Activated CD4-positive, alpha-beta T cell treated with anti-CD3 and anti-CD28 coated beads, Interleukin-2, amount 10 ng/mL, durations not matched to agents 24 days and 14 days (primary cell): Measurements from ENCODE around the gene ZNF441. TPM values are rescaled to one million over a fixed set of nuclear protein-coding genes. Genes with fewer than 3 reads are reported as not detected.

ENCODE experiments used
- DNase-seq: peaks from one replicate; pipeline ENCODE4 v3.0.0; 2022
- H3K27ac Mint-ChIP-seq: one replicate; pipeline ENCODE4 v1.8.0; 2022; ENCODE audit warnings: mild to moderate bottlenecking, mixed read lengths
- H3K27me3 Mint-ChIP-seq: one replicate; pipeline ENCODE4 v1.8.0; 2022; ENCODE audit warnings: mixed read lengths
- H3K36me3 Mint-ChIP-seq: one replicate; pipeline ENCODE4 v1.8.0; 2022; ENCODE audit warnings: low read depth, mild to moderate bottlenecking, mixed read lengths
- H3K4me1 Mint-ChIP-seq: one replicate; pipeline ENCODE4 v1.8.0; 2021; ENCODE audit warnings: mixed read lengths
- H3K4me3 Mint-ChIP-seq: one replicate; pipeline ENCODE4 v1.8.0; 2022; ENCODE audit warnings: mild to moderate bottlenecking, moderate library complexity, mixed read lengths
- H3K9me3 Mint-ChIP-seq: one replicate; pipeline ENCODE4 v1.8.0; 2021; ENCODE audit warnings: mixed read lengths
- intact Hi-C: fragments of 100-400 bp; cut with micrococcal nuclease; formaldehyde crosslinking; loops from one replicate; pipeline ENCODE4 v1.15.1; 2023
- total RNA-seq: library from RNA; stranded (reverse); gene quantifications from 2 replicates; pipeline ENCODE4 v1.2.3, GENCODE V29; 2022

Gene ZNF441
- 3.1 and 4.0 TPM in 2 replicates for total RNA-seq

- peak within 1 kb of the TSS; percentile 97 for H3K4me3 Mint-ChIP-seq
- intact Hi-C loops, result loop anchor here (1.0 to 5.0 kb wide), 2 partner anchors 28 to 45 kb away; partner anchors contain the start of gene ZNF440
Measured at GRCh38 chr19:11766597-11767591, at the start of gene ZNF441. Gene ZNF441, plus strand, starts transcription at chr19:11767000. Its CDS starts 194 bp downstream, at chr19:11767194.

GRCh38 chr19:11721681-11722080 is 45.1 kb upstream of the ZNF441 start:
- intact Hi-C loops, result no loop called here
- peaks cover 27% of the 10 kb centered on the region for H3K9me3 Mint-ChIP-seq
- no peaks in the 10 kb centered on the region for H3K4me1 Mint-ChIP-seq
- H3K4me3 Mint-ChIP-seq, result no peak overlapping the region
- no peak overlapping the region for H3K27ac Mint-ChIP-seq
- peaks cover 55% of the 10 kb centered on the region for H3K36me3 Mint-ChIP-seq
- no peak for DNase-seq
- H3K27me3 Mint-ChIP-seq, result no peaks in the 10 kb centered on the region

More at GRCh38 chr19:11766597-11767591, at the start of gene ZNF441:
- Mint-ChIP-seq H3K27ac (peak within 1 kb of the TSS; percentile 96), H3K4me1 (peaks cover 15% of the 10 kb centered on the region), H3K36me3 (peaks cover 27% of the 10 kb centered on the region), H3K27me3 (no peaks in the 10 kb centered on the region), H3K9me3 (peaks cover 44% of the 10 kb centered on the region)
- DNase-seq, result peak; percentile 97

DNA sequence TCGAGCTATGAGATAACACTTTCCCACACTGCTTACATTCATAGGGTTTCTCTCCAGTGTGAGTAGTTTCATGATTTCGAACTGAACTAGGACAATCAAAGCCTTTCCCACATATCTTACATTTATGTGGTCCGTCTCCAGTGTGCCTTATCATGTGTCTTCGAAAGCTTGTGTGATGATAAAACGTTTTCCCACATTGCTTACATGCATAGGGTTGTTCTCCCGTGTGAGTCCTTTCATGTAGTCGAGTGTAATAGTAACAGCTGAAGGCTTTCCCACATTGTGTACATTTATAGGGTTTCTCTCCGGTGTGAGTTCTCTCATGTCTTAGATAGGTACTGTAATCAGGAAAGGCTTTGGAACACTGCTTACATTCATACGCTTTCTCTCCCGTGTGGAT is 44.4 kb upstream of the ZNF441 start:
- Mint-ChIP-seq H3K36me3 (peaks cover 57% of the 10 kb centered on the region), H3K27ac (no peak overlapping the region), H3K27me3 (no peaks in the 10 kb centered on the region), H3K4me3 (no peak overlapping the region), H3K4me1 (no peaks in the 10 kb centered on the region), H3K9me3 (peaks cover 27% of the 10 kb centered on the region)
- DNase-seq, result no peak
- intact Hi-C loops, result no loop called here

DNA sequence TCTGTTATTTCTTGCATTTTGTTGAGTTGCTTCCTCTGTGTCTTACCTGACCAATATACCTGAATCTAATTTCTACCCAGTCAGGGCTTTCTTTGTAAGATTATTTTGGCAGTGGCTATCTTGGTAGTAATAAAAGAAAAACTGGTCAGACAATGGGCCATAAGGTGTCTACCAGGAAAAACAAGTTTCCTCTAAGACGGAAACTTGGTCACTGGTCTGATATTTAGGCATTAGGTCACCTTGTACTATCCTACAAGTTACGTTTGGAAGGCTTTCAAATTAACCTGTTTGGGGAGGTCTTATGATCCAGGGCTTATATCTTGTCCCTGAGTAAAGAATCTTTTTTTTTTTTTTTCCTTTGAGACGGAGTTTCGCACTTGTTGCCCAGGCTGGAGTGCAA is 37.2 kb upstream of the ZNF441 start:
- no peak overlapping the region for H3K27ac Mint-ChIP-seq
- H3K4me3 Mint-ChIP-seq, result no peak overlapping the region
- H3K4me1 Mint-ChIP-seq, result no peaks in the 10 kb centered on the region
- peaks cover 24% of the 10 kb centered on the region for H3K9me3 Mint-ChIP-seq
- peaks cover 39% of the 10 kb centered on the region for H3K36me3 Mint-ChIP-seq
- DNase-seq, result no peak
- intact Hi-C loops, result no loop called here
- H3K27me3 Mint-ChIP-seq, result no peaks in the 10 kb centered on the region

DNA sequence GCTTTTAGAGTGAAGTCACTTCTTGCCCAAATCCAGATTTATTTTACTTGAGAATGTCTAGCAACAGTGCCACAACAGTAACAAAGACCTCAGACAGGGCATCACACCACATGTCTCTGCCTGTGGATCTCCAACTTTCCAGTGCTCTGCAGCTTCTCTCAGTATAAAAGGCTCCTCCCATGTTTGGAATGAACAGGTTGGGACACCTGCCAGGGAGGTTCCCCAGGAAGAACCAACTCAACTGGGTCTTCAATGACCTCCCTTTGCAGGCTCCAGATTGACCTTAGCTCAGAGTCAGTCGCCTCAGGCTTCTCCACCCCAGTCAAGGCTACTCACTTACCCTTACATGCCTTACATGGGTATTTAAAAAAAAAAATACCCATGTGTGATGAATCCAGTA is 31.4 kb upstream of the ZNF441 start:
- intact Hi-C loops, result no loop called here
- DNase-seq, result no peak
- peaks cover 17% of the 10 kb centered on the region for H3K4me1 Mint-ChIP-seq

DNA sequence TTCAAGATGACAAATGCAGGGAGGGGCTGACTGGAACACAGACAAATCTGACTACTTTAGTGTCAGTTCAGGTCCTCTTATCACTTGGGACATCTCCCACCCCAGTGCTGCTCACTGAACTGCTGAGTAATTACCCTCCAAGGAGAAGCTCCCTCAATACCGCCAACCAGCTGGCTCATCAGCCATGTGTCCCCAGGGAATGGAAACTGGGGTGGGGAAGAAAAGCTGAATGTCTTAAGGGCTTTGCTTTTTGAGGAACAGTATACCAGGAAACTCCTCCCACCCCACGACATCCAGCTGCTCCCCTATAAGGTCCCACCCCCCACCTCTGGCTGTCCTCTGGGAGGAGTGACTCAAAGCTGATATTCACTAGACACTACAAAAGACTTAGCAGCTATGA is 30.1 kb upstream of the ZNF441 start:
- Mint-ChIP-seq H3K4me3 (peak overlapping the region; percentile 55), H3K27me3 (peaks cover 8% of the 10 kb centered on the region), H3K4me1 (peaks cover 17% of the 10 kb centered on the region), H3K9me3 (peaks cover 12% of the 10 kb centered on the region), H3K36me3 (peaks cover 18% of the 10 kb centered on the region), H3K27ac (no peak overlapping the region)
- peak; percentile 55 for DNase-seq
- intact Hi-C loops, result no loop called here

More for the DNA sequence above, 31.4 kb upstream of the ZNF441 start:
- H3K27me3 Mint-ChIP-seq, result peaks cover 3% of the 10 kb centered on the region
- no peak overlapping the region for H3K27ac Mint-ChIP-seq
- peaks cover 12% of the 10 kb centered on the region for H3K9me3 Mint-ChIP-seq
- H3K36me3 Mint-ChIP-seq, result peaks cover 26% of the 10 kb centered on the region
- no peak overlapping the region for H3K4me3 Mint-ChIP-seq

DNA sequence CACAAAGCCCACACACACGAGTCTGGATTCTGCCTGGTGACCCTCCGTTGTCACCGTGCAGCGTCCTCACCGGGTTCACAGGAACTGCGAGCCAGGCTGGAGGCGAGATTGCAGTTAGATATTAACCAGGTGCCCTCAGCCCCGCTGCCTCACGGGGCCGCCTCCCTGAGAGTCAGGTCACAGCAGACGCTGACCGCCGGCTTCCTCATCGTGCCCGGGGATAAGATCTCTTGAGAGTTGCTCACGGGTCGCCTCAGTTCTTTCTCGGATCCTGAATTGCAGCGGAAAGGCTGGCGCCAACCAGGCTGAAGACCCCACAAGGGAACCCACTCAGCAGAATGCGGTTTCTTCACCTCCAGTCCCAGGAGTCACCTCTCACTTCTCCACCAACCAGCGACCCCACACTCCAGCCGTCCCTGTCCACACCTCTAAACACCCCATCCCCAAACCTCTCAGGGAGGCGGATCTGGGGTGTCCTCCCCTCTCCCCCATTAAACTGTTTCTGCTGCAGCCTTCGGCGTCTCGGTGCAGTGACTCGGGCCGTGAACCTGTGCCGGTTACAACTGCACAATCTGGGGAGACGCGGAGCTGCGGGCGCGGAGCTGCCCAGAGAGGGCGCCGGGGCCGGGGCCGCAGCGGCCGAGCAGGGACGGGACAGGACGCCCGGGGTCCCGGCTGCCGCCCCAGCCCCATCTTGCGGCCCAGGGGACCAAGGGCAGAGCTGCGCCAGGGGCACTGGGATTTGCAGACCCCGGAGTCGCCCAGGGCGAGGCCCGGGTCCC is 28.6 kb upstream of the ZNF441 start:
- peak; percentile 79 for DNase-seq
- intact Hi-C loops, result no loop called here
- peaks cover 16% of the 10 kb centered on the region for H3K36me3 Mint-ChIP-seq

GRCh38 chr19:11738746-11739620 is 27.8 kb upstream of the ZNF441 start, which contains the start of gene ZNF823:
Gene ZNF823, minus strand, starts transcription at chr19:11738946. Its CDS starts 127 bp downstream, at chr19:11738819.
- H3K27me3 Mint-ChIP-seq, result peaks cover 8% of the 10 kb centered on the region
- intact Hi-C loops, result loop anchor here (1.0 kb wide), 1 partner anchor 28 kb away; no protein-coding TSS in a partner anchor
- H3K9me3 Mint-ChIP-seq, result peaks cover 14% of the 10 kb centered on the region

More for the DNA sequence above, 28.6 kb upstream of the ZNF441 start:
- Mint-ChIP-seq H3K27me3 (peaks cover 8% of the 10 kb centered on the region), H3K9me3 (peaks cover 14% of the 10 kb centered on the region), H3K27ac (peak overlapping the region; percentile 41), H3K4me3 (peak overlapping the region; percentile 96), H3K4me1 (peaks cover 17% of the 10 kb centered on the region)

DNA sequence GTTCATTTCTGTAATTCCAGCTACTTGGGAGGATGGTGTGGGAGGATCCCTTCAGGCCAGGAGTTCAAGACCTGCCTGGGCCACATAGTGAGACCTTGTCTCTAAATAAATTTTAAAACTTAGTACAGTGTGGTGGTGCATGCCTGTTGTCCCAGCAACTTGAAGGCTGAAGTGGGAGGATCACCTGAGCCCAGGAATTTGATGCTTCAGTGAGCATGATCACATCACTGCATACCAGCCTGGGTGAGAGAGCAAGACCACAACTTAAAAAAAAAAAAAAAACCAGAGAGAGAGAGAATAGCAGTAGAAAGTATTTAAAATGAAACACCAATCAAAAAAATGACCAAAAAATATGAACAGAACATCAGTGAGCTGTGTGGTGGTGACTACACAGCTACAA is 20.9 kb upstream of the ZNF441 start:
- no peaks in the 10 kb centered on the region for H3K36me3 Mint-ChIP-seq
- no peak overlapping the region for H3K4me3 Mint-ChIP-seq
- no peaks in the 10 kb centered on the region for H3K4me1 Mint-ChIP-seq
- no peak overlapping the region for H3K27ac Mint-ChIP-seq
- H3K9me3 Mint-ChIP-seq, result peaks cover 23% of the 10 kb centered on the region
- peaks cover 2% of the 10 kb centered on the region for H3K27me3 Mint-ChIP-seq
- no peak for DNase-seq
- intact Hi-C loops, result no loop called here

More at GRCh38 chr19:11738746-11739620, 27.8 kb upstream of the ZNF441 start, which contains the start of gene ZNF823:
- peak within 1 kb of the TSS; percentile 96 for H3K4me3 Mint-ChIP-seq
- H3K4me1 Mint-ChIP-seq, result peaks cover 17% of the 10 kb centered on the region
- DNase-seq, result peak; percentile 99
- peaks cover 16% of the 10 kb centered on the region for H3K36me3 Mint-ChIP-seq
- H3K27ac Mint-ChIP-seq, result peak within 1 kb of the TSS; percentile 86

GRCh38 chr19:11747277-11747676 is 19.5 kb upstream of the ZNF441 start:
- Mint-ChIP-seq H3K4me3 (no peak overlapping the region), H3K36me3 (no peaks in the 10 kb centered on the region), H3K9me3 (peaks cover 25% of the 10 kb centered on the region), H3K27me3 (no peaks in the 10 kb centered on the region), H3K27ac (no peak overlapping the region), H3K4me1 (no peaks in the 10 kb centered on the region)
- DNase-seq, result no peak
- intact Hi-C loops, result no loop called here

- Mint-ChIP-seq H3K27ac (no peak overlapping the region), H3K27me3 (no peaks in the 10 kb centered on the region), H3K36me3 (no peaks in the 10 kb centered on the region), H3K4me1 (no peaks in the 10 kb centered on the region), H3K4me3 (no peak overlapping the region), H3K9me3 (peaks cover 27% of the 10 kb centered on the region)
- intact Hi-C loops, result no loop called here
- DNase-seq, result no peak
Measured at GRCh38 chr19:11749751-11750150, 17.0 kb upstream of the ZNF441 start.

GRCh38 chr19:11752244-11752736 is 14.5 kb upstream of the ZNF441 start:
- intact Hi-C loops, result no loop called here
- Mint-ChIP-seq H3K9me3 (peaks cover 35% of the 10 kb centered on the region), H3K36me3 (no peaks in the 10 kb centered on the region), H3K27me3 (no peaks in the 10 kb centered on the region), H3K4me1 (no peaks in the 10 kb centered on the region), H3K4me3 (no peak overlapping the region), H3K27ac (no peak overlapping the region)
- no peak for DNase-seq

- Mint-ChIP-seq H3K4me1 (no peaks in the 10 kb centered on the region), H3K9me3 (peaks cover 31% of the 10 kb centered on the region), H3K27ac (no peak overlapping the region), H3K27me3 (no peaks in the 10 kb centered on the region), H3K36me3 (no peaks in the 10 kb centered on the region), H3K4me3 (no peak overlapping the region)
- intact Hi-C loops, result no loop called here
- DNase-seq, result no peak
Measured at GRCh38 chr19:11754663-11755062, 12.1 kb upstream of the ZNF441 start.
